ENCODE results near the gene DAD1. TPM values are rescaled to one million over a fixed set of nuclear protein-coding genes. Genes with fewer than 3 reads are reported as not detected.
"Not testable (repeated sequence)": the region's sequence is repeated elsewhere in the genome, so short reads cannot be mapped to it uniquely, and the experiment has no call there.

The DAD1 gene
- total RNA-seq, 2 experiments from 2014 or later, result 124 to 148 TPM

- H3K4me1 Mint-ChIP-seq, result peaks cover 81% of the 10 kb centered on the region
- H3K27me3 Mint-ChIP-seq, result no peaks in the 10 kb centered on the region
- H3K36me3 Mint-ChIP-seq, result peaks cover 9% of the 10 kb centered on the region
- DNase-seq, result no peak
- peak overlapping the region; percentile 62 for H3K4me3 Mint-ChIP-seq
- POLR2A ChIA-PET, result interaction anchor here (0.8 to 13.1 kb wide), 13 partner anchors 8 to 849 kb away, joined by 3 to 315 read pairs (median 4); partner anchors contain the start of genes DAD1 and OXA1L
- peak overlapping the region; percentile 85 for H3K27ac Mint-ChIP-seq
- ATAC-seq (ENCODE audit: low read depth), result no peak
- H3K9me3 Mint-ChIP-seq, result no peaks in the 10 kb centered on the region
Observed at GRCh38 chr14:22561366-22561660, 27.7 kb downstream of the DAD1 start.

GRCh38 chr14:22560662-22561365, 28.2 kb downstream of the DAD1 start:
- ATAC-seq (ENCODE audit: low read depth) (no peak), DNase-seq (no peak)
- POLR2A ChIA-PET, result interaction anchor here (0.8 to 13.1 kb wide), 14 partner anchors 9 to 709 kb away, joined by 3 to 315 read pairs (median 3); partner anchors contain the start of genes DAD1 and OXA1L
- peak overlapping the region; percentile 85 for H3K27ac Mint-ChIP-seq
- H3K4me3 Mint-ChIP-seq, result peak overlapping the region; percentile 62
- peaks cover 10% of the 10 kb centered on the region for H3K36me3 Mint-ChIP-seq
- no peaks in the 10 kb centered on the region for H3K27me3 Mint-ChIP-seq
- peaks cover 81% of the 10 kb centered on the region for H3K4me1 Mint-ChIP-seq
- no peaks in the 10 kb centered on the region for H3K9me3 Mint-ChIP-seq

- DNase-seq (no peak), ATAC-seq (ENCODE audit: low read depth) (no peak)
- Mint-ChIP-seq H3K36me3 (peaks cover 2% of the 10 kb centered on the region), H3K4me1 (peaks cover 81% of the 10 kb centered on the region), H3K27me3 (no peaks in the 10 kb centered on the region), H3K27ac (peak overlapping the region; percentile 93), H3K4me3 (peak overlapping the region; percentile 65), H3K9me3 (no peaks in the 10 kb centered on the region)
- POLR2A ChIA-PET, result interaction anchor here (1.2 to 13.1 kb wide), 7 partner anchors 8 to 560 kb away, joined by 3 to 315 read pairs (median 15); partner anchors contain the start of gene DAD1
Observed at GRCh38 chr14:22559041-22559440, 30.0 kb downstream of the DAD1 start.

DNA sequence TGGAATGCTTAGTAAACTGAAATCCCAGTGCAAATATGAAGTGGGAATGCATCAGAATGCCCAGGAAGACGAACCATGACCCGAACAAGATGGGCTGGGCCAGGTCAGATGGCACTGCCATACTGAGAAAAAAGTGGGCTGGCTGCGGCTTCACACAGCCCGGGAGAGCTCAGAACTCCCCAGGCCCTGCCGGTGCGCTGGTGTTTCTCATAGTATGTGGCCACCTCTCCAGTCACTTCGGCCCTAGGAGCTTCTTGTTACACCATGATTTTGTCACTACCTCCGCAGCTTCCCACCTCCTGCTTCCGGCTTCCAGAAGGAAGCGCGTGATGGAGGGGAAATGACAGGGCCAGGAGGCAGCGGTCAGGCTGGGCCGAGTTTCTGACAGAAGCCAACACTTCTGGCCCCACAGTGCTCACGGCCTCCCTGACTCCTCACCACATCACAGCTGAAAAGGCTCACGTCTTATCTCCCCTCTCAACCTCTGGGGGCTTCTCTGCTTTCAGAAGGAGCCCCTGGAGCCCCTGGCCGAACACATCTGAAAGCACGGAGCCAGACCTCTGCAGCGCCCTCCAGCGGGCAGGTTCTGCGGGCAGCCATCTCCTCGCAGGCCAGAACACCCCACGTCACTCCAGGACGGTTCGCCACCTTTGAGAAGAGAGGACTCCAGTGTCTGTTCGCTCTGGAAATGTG, 30.7 kb downstream of the DAD1 start:
- no peaks in the 10 kb centered on the region for H3K27me3 Mint-ChIP-seq
- peaks cover 81% of the 10 kb centered on the region for H3K4me1 Mint-ChIP-seq
- peak overlapping the region; percentile 93 for H3K27ac Mint-ChIP-seq
- peak overlapping the region; percentile 65 for H3K4me3 Mint-ChIP-seq
- peaks cover 7% of the 10 kb centered on the region for H3K36me3 Mint-ChIP-seq
- H3K9me3 Mint-ChIP-seq, result no peaks in the 10 kb centered on the region
- peak; percentile 86 for DNase-seq
- no peak for ATAC-seq (ENCODE audit: low read depth)
- POLR2A ChIA-PET, result interaction anchor here (0.5 to 13.1 kb wide), 10 partner anchors 9 to 700 kb away, joined by 3 to 315 read pairs (median 8); partner anchors contain the start of genes DAD1 and LRP10

DNA sequence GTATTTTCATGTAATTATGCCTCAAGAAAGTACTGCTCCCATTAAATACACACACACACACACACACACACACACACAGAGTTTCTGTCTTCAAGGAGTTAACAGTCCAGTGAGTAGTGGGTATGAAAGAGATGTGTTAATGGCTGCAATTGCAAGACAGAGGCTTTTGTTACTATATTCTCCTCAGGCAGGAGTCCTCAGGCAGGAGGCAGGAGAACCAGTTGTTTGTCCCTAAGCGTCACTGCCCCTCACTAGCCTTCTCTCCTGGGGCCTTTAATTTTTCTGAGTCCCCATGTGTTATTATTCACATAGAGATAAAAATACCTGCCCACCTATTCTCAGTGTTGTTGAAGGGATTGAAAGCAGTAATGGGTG, 31.2 kb downstream of the DAD1 start:
- no peak for DNase-seq
- H3K4me3 Mint-ChIP-seq, result peak overlapping the region; percentile 65
- no peaks in the 10 kb centered on the region for H3K27me3 Mint-ChIP-seq
- POLR2A ChIA-PET, result interaction anchor here (0.9 to 13.1 kb wide), 8 partner anchors 9 to 700 kb away, joined by 3 to 315 read pairs (median 9); partner anchors contain the start of genes DAD1 and LRP10
- peaks cover 9% of the 10 kb centered on the region for H3K36me3 Mint-ChIP-seq
- no peaks in the 10 kb centered on the region for H3K9me3 Mint-ChIP-seq
- peak overlapping the region; percentile 93 for H3K27ac Mint-ChIP-seq
- no peak for ATAC-seq (ENCODE audit: low read depth)
- peaks cover 82% of the 10 kb centered on the region for H3K4me1 Mint-ChIP-seq

DNA sequence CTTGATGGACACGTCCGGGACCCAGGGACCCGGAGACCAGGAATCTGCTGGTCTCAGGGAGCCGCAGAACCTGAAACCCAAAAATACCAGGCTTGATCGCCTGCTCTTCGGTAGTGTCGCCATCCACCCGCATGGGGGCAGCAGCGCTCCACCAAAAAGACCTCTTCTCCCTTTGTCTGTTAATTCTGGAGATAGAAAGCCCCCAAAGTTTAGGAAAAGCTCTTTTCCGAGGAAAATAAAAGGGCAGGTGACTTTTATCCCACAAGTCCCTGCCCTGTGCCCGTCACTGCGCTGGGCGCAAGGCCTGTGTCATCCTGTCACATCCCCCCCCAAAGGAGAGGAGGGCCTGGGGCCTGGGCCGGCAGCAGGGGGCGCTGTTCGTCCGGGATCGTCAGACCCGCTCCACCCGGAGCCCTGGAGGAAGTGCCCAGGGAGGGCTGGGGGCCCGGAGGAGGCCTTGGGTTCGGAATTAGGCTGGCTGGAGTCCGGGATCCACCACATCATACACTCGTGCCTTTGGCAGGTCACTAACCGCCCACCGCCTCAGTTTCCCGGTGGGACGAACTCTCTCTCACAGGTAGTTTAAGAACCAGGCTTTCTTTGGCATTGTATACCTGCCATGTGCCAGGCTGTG, 31.9 kb downstream of the DAD1 start:
- peak; percentile 19 for ATAC-seq (ENCODE audit: low read depth)
- Mint-ChIP-seq H3K36me3 (peaks cover 16% of the 10 kb centered on the region), H3K27ac (peak overlapping the region; percentile 93), H3K4me1 (peaks cover 84% of the 10 kb centered on the region), H3K27me3 (no peaks in the 10 kb centered on the region), H3K4me3 (peak overlapping the region; percentile 65), H3K9me3 (no peaks in the 10 kb centered on the region)
- POLR2A ChIA-PET, result interaction anchor here (0.6 to 13.3 kb wide), 30 partner anchors 10 to 915 kb away, joined by 3 to 646 read pairs (median 9); partner anchors contain the start of genes ABHD4, DAD1, LRP10 and OXA1L
- DNase-seq, result peak; percentile 97

DNA sequence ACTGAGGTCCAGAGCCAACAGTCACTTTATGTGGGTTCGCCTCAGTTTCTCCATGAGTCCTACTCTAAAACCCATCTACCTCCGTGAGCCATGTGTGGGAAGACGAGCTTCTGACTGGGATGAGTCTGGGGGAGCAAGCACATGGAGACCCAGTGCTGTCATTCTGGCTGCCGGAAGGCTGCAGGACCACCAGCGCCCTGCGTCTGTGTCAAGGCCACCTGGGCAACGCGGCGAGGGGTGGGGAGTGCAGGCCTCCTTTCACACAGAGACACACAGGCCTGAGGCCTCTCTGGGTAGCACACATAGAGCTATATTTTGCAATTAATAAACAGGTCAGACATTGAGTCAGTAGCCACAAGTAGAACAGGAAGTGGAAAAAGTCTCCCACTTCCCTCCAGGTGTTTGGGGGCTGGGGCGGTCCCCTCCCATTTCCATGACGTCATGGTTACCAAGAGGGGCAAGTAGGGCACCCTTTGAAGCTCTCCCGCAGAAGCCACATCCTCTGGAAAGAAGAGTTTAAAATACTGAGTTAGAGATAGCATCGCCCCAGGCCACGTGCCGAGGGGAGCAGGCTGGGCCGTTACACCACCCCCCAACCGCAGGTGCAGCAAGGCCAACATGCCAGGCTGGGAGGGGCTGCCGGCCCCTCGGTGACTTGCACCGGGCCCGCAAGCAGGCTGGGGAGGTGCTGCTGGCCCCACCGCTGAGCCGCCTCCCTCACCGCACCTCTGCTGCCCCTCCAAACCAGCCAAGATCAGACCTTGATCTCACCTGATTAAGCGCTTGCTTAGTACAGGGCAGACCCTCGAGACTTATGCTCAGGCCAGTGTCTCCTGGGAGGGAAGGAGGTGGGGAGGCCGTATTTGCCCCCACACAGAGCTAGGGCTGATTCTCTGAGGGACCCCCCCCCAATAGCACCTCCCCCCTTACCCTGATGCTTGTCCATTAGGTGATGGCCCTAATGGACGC, 32.7 kb downstream of the DAD1 start:
- no peaks in the 10 kb centered on the region for H3K9me3 Mint-ChIP-seq
- peak overlapping the region; percentile 93 for H3K27ac Mint-ChIP-seq
- H3K4me1 Mint-ChIP-seq, result peaks cover 85% of the 10 kb centered on the region
- peak; percentile 96 for DNase-seq
- peaks cover 24% of the 10 kb centered on the region for H3K36me3 Mint-ChIP-seq
- POLR2A ChIA-PET, result interaction anchor here (0.5 to 13.3 kb wide), 55 partner anchors 11 to 1207 kb away, joined by 3 to 646 read pairs (median 5); partner anchors contain the start of genes ABHD4, DAD1, LRP10 and OXA1L
- H3K27me3 Mint-ChIP-seq, result no peaks in the 10 kb centered on the region
- ATAC-seq (ENCODE audit: low read depth), result peak; percentile 68
- peak overlapping the region; percentile 65 for H3K4me3 Mint-ChIP-seq

DNA sequence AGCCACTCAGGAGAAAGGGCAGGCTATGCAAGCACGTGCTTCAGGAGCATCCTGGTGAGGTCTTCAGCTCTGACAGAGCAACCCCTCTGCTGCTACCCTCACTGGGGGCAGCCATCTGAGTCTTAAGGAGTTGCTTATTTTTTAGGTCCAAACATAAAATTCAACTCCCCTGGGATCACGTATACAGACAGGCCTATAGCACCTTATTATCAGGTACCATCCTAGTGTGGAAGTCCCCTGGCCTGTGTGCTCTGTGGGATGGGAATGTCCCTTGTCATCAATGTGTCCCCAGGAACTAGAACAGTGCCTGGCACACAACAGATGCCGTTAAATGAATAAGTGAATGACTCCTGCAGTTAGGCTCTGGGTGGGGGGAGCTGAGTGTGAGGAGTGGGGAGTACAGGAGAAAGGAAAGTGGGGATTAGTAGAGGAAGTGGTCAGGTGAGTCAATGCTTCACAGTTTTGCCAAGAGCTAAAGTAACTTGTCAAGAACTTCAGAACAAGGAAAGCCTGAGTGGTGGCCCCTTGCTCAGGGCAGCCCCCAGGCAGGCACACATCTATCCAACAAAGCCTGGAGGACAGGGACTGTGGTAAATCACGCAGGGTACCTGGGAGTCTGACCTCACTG, 33.5 kb downstream of the DAD1 start:
- no peaks in the 10 kb centered on the region for H3K27me3 Mint-ChIP-seq

DNA sequence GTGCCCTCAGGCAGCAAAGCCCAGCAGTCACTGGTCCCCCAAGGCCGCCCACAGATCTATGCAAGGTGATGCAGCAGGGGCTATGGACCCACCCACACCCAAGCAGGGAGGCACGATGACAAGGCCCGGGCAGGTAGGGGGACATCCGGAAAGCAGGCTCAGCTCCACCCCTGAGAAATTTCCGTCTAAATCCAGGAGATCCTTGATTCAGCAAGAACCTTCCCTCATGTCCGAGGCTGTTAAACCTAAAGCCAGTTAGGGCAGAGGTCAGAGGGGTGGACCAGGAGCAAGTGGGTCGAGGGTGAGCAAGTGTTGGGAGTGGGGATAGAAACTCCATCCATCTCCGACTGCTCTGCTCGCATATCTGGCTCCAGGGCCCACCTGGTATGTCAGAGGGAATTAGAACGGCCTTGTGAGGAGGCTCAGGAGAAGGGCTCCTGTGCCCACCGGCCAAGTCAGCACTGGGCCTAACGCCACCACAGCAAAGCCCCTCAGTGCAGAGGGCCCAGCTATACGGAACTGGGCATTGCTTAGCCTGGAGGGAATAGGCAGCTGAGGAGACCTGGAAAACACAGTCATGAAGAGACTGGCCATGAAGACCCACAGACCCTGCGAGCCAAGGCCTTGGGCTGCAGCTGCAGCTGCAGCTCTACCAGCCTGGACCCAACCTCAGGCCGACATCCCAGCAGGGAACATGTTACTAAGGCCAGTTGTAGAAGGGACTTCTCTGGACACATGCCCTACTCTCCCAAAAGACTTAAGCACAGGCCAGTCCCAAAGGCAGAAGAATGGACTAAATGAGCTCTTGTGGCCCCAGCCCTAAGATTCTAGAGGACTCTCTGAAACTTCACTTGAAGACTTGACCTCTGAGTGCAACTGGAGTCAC, 34.3 kb downstream of the DAD1 start:
- DNase-seq (no peak), ATAC-seq (ENCODE audit: low read depth) (no peak)
- Mint-ChIP-seq H3K4me3 (peak overlapping the region; percentile 65), H3K27ac (peak overlapping the region; percentile 93), H3K36me3 (peaks cover 40% of the 10 kb centered on the region), H3K9me3 (no peaks in the 10 kb centered on the region), H3K4me1 (peaks cover 87% of the 10 kb centered on the region), H3K27me3 (no peaks in the 10 kb centered on the region)
- POLR2A ChIA-PET, result interaction anchor here (1.2 to 13.3 kb wide), 20 partner anchors 12 to 914 kb away, joined by 3 to 646 read pairs (median 12); partner anchors contain the start of gene DAD1

More for the DNA sequence above, 33.5 kb downstream of the DAD1 start:
- H3K27ac Mint-ChIP-seq, result peak overlapping the region; percentile 93
- peaks cover 85% of the 10 kb centered on the region for H3K4me1 Mint-ChIP-seq
- POLR2A ChIA-PET, result interaction anchor here (0.6 to 13.3 kb wide), 46 partner anchors 12 to 915 kb away, joined by 3 to 646 read pairs (median 6); partner anchors contain the start of genes ABHD4, DAD1, LRP10 and OXA1L
- ATAC-seq (ENCODE audit: low read depth) (peak; percentile 6), DNase-seq (no peak)
- no peaks in the 10 kb centered on the region for H3K9me3 Mint-ChIP-seq
- peaks cover 32% of the 10 kb centered on the region for H3K36me3 Mint-ChIP-seq
- H3K4me3 Mint-ChIP-seq, result peak overlapping the region; percentile 65

GRCh38 chr14:22553861-22554497, 35.0 kb downstream of the DAD1 start:
- not testable (repeated sequence) for ATAC-seq (ENCODE audit: low read depth); H3K9me3 Mint-ChIP-seq; H3K27me3 Mint-ChIP-seq; DNase-seq
- Mint-ChIP-seq H3K36me3 (peaks cover 48% of the 10 kb centered on the region), H3K4me3 (peak overlapping the region; percentile 86), H3K4me1 (peaks cover 88% of the 10 kb centered on the region), H3K27ac (peak overlapping the region; percentile 99)
- POLR2A ChIA-PET, result interaction anchor here (0.6 to 13.3 kb wide), 6 partner anchors 11 to 575 kb away, joined by 3 to 646 read pairs (median 218); partner anchors contain the start of gene DAD1
